ENCODE data around the gene ARF1. TPM values are rescaled to one million over a fixed set of nuclear protein-coding genes. Genes with fewer than 3 reads are reported as not detected.
A peak's percentile ranks its signal among the peaks of the same experiment; 100 is the strongest.

ARF1 gene
- total and polyA plus RNA-seq, 7 donors: 176 to 612 (median 295) TPM

DNA sequence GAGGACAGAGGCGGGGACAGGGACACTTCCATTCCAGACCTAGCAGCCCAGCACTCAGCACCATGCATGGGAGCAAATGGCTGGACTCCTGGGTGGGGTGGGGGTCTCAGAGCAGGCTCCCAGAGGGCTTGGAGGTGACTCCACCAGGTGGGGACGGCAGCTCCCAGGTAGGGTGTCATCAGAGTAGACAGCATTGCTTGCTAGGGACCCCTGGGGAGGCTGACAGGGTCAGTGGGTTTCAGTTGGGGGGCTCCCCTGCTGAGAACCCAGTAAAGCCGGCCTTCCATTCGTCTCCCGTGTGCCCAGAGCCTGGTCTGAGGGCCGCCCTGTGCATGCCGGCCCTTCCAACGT, 62.5 kb downstream of the ARF1 start:
- TF ChIP-seq, protein P1, sequence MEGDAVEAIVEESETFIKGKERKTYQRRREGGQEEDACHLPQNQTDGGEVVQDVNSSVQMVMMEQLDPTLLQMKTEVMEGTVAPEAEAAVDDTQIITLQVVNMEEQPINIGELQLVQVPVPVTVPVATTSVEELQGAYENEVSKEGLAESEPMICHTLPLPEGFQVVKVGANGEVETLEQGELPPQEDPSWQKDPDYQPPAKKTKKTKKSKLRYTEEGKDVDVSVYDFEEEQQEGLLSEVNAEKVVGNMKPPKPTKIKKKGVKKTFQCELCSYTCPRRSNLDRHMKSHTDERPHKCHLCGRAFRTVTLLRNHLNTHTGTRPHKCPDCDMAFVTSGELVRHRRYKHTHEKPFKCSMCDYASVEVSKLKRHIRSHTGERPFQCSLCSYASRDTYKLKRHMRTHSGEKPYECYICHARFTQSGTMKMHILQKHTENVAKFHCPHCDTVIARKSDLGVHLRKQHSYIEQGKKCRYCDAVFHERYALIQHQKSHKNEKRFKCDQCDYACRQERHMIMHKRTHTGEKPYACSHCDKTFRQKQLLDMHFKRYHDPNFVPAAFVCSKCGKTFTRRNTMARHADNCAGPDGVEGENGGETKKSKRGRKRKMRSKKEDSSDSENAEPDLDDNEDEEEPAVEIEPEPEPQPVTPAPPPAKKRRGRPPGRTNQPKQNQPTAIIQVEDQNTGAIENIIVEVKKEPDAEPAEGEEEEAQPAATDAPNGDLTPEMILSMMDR (IDR thresholded peaks at IDR 0.05): no peak
- Histone ChIP-seq H3K27me3 (ENCODE audit: insufficient read depth in 3 of 3, low read length in 2 of 3) (no peaks in the 10 kb centered on the region), H3K4me1 (peaks cover 30% of the 10 kb centered on the region), H3K27ac (no peak overlapping the region), H3K9me3 (no peaks in the 10 kb centered on the region), H3K36me3 (ENCODE audit: insufficient read depth in 1 of 2, low read depth in 1 of 2) (peaks cover 7 to 37% of the 10 kb centered on the region in 2 donors), H3K4me3 (no peak overlapping the region)
- no peak for DNase-seq
- WGBS, 3 donors: 85 to 93% (median 89%) methylated on average over 8 of the region's 8 CpGs
- no peak for ATAC-seq
- intact Hi-C loops (cut with DNase I): no loop called here

DNA sequence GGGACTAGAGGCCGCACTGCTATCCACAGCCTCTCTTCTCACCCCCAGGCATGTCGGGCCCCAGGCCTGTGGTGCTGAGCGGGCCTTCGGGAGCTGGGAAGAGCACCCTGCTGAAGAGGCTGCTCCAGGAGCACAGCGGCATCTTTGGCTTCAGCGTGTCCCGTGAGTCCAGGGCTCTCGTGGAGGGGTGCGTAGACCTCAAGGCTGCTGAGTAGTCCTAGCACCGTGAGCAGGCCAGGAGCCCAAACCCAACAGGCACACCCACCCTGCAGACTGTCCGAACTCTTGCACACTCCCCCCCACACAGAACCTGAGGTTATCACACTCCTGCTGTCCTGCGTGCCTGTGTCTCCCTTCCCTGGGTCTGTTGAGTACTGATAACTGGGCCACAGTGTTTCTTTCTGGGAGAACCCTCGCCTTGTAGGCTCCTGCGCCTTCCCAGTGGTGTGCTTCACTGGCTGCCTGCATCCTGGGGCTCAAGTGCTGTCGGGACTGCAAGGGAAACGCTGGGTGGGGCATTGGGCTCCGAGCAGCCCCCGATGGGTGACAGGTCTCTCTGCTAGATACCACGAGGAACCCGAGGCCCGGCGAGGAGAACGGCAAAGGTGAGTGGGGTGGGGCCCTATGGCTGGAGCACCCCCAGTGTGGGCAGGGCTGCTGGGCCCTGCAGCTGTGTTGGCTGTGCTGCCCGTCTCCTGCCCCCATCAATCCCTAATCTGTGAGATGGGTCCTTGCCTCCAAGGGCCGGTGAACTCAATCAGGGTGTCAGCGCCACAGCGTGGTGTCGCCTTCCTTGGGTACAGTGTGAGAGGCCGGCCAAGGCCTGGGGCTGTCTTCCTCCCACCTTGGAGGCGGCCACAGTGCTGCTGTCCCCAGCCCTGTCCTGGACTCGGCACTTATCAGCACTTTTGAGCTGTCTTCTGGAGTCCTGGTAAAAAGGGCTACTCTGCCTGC, 63.2 kb downstream of the ARF1 start:
- WGBS, 3 donors: 88 to 92% (median 92%) methylated on average over 31 of the region's 31 CpGs

DNA sequence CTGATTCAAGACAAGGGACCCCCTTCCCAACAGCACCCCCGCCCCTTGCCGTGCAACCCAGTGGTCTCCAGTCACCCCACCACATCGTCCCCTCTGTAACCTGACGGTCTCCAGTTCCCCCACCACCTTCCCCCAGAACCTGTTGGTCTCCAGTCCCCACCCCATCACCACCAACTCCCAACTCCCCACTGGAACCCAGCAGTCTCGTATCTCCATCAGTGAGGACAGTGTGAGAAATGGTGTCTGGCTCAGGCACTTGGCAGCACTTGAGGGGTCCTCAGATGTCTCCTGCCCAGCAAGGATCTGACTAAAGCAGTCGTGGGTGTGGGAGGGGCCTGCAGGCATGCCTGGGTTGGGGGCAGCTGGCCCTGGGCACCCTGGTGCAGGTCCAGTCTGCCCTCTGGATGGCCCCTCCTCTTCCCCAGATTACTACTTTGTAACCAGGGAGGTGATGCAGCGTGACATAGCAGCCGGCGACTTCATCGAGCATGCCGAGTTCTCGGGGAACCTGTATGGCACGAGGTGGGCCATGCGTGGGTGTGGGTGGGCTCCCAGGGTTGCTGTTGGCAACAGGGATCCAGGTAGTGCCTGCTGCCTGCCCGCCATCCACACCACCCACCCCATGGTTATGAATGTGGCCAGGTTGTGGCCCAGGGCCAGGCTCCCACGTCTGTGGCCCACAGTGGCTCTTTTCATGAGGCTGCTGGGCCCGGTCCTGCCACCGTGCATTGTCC, 64.1 kb downstream of the ARF1 start:
- Histone ChIP-seq H3K36me3 (ENCODE audit: insufficient read depth in 1 of 2, low read depth in 1 of 2) (peaks cover 7 to 41% of the 10 kb centered on the region in 2 donors), H3K27ac (no peak overlapping the region), H3K9me3 (no peaks in the 10 kb centered on the region), H3K4me1 (peaks cover 21% of the 10 kb centered on the region), H3K4me3 (no peak overlapping the region), H3K27me3 (ENCODE audit: insufficient read depth in 3 of 3, low read length in 2 of 3) (no peaks in the 10 kb centered on the region)
- no peak for DNase-seq
- intact Hi-C loops (cut with DNase I): no loop called here
- 82 to 91% (median 90%) methylated on average over 18 of the region's 18 CpGs for WGBS, 3 donors
- no peak for ATAC-seq
- TF ChIP-seq, protein P1 (IDR thresholded peaks at IDR 0.05): no peak

More for the DNA sequence above, 63.2 kb downstream of the ARF1 start:
- intact Hi-C loops (cut with DNase I): no loop called here
- ATAC-seq: no peak
- peaks cover 7 to 41% of the 10 kb centered on the region in 2 donors for H3K36me3 ChIP-seq (ENCODE audit: insufficient read depth in 1 of 2, low read depth in 1 of 2)
- H3K4me1 ChIP-seq: peaks cover 30% of the 10 kb centered on the region
- DNase-seq: no peak
- H3K4me3 ChIP-seq: no peak overlapping the region
- H3K27me3 ChIP-seq (ENCODE audit: insufficient read depth in 3 of 3, low read length in 2 of 3): no peaks in the 10 kb centered on the region
- H3K9me3 ChIP-seq: no peaks in the 10 kb centered on the region
- TF ChIP-seq, protein P1 (IDR thresholded peaks at IDR 0.05): no peak
- no peak overlapping the region for H3K27ac ChIP-seq

DNA sequence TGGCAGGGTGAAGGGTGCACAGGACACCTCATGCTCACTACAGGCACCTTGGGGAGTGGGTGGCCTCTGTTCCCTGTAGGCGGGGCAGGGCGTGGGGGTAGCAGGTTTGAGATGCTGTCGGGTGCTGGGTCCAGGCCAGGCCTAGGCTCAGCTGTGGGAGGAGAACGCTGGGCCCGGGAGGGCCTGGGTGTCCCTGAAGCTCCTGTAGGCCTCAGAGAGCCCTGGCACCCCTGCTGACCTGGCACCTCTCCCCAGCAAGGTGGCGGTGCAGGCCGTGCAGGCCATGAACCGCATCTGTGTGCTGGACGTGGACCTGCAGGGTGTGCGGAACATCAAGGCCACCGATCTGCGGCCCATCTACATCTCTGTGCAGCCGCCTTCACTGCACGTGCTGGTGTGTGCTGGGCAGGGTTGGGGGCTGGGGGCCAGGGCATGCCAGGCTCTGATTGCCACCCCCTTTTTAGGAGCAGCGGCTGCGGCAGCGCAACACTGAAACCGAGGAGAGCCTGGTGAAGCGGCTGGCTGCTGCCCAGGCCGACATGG, 64.7 kb downstream of the ARF1 start:
- H3K27me3 ChIP-seq (ENCODE audit: insufficient read depth in 3 of 3, low read length in 2 of 3): no peaks in the 10 kb centered on the region
- intact Hi-C loops (cut with DNase I): no loop called here
- peaks cover 15% of the 10 kb centered on the region for H3K4me1 ChIP-seq
- H3K9me3 ChIP-seq: no peaks in the 10 kb centered on the region
- 88 to 94% (median 91%) methylated on average over 20 of the region's 20 CpGs for WGBS, 3 donors
- peaks cover 7 to 41% of the 10 kb centered on the region in 2 donors for H3K36me3 ChIP-seq (ENCODE audit: insufficient read depth in 1 of 2, low read depth in 1 of 2)
- ATAC-seq (no peak), DNase-seq (peak in 1 of 2 donors; percentile 44)
- H3K27ac ChIP-seq: no peak overlapping the region
- no peak overlapping the region for H3K4me3 ChIP-seq
- TF ChIP-seq, protein P1 (IDR thresholded peaks at IDR 0.05): no peak
